Activated CD4-positive, alpha-beta T cell treated with anti-CD3 and anti-CD28 coated beads, Interleukin-2, amount 10 ng/mL, durations not matched to agents 24 days and 14 days (primary cell): ENCODE results near the gene PLXNA2. TPM values are rescaled to one million over a fixed set of nuclear protein-coding genes. Genes with fewer than 3 reads are reported as not detected.

Experiments
- DNase-seq: peaks from one replicate; pipeline ENCODE4 v3.0.0; 2022
- H3K27ac Mint-ChIP-seq: one replicate; pipeline ENCODE4 v1.8.0; 2022; ENCODE audit warnings: mild to moderate bottlenecking, mixed read lengths
- H3K27me3 Mint-ChIP-seq: one replicate; pipeline ENCODE4 v1.8.0; 2022; ENCODE audit warnings: mixed read lengths
- H3K36me3 Mint-ChIP-seq: one replicate; pipeline ENCODE4 v1.8.0; 2022; ENCODE audit warnings: low read depth, mild to moderate bottlenecking, mixed read lengths
- H3K4me1 Mint-ChIP-seq: one replicate; pipeline ENCODE4 v1.8.0; 2021; ENCODE audit warnings: mixed read lengths
- H3K4me3 Mint-ChIP-seq: one replicate; pipeline ENCODE4 v1.8.0; 2022; ENCODE audit warnings: mild to moderate bottlenecking, moderate library complexity, mixed read lengths
- H3K9me3 Mint-ChIP-seq: one replicate; pipeline ENCODE4 v1.8.0; 2021; ENCODE audit warnings: mixed read lengths
- intact Hi-C: fragments of 100-400 bp; cut with micrococcal nuclease; formaldehyde crosslinking; loops from one replicate; pipeline ENCODE4 v1.15.1; 2023
- total RNA-seq: library from RNA; stranded (reverse); gene quantifications from 2 replicates; pipeline ENCODE4 v1.2.3, GENCODE V29; 2022

Gene PLXNA2
- total RNA-seq, 1 donor from 2014 or later: not detected

DNA sequence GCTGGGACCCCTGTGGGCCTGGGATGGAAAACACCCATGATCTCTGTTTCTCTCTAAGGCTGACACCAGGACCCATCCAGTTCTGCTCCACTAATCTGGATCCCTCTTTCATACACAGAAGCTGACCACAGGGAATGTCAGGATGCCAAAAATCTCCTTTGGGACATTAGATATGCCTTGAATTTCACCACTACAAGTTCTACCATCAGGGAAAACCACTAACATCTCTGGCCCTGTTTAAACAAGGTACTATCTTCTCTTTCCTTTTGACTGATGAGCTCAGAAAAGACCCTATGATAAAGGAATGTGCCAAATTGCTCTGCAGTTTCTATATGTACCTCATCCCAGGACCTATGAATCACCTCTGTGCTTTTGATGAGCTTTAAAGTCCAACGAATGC is 10.2 kb upstream of the PLXNA2 start:
- H3K4me1 Mint-ChIP-seq: no peaks in the 10 kb centered on the region

DNA sequence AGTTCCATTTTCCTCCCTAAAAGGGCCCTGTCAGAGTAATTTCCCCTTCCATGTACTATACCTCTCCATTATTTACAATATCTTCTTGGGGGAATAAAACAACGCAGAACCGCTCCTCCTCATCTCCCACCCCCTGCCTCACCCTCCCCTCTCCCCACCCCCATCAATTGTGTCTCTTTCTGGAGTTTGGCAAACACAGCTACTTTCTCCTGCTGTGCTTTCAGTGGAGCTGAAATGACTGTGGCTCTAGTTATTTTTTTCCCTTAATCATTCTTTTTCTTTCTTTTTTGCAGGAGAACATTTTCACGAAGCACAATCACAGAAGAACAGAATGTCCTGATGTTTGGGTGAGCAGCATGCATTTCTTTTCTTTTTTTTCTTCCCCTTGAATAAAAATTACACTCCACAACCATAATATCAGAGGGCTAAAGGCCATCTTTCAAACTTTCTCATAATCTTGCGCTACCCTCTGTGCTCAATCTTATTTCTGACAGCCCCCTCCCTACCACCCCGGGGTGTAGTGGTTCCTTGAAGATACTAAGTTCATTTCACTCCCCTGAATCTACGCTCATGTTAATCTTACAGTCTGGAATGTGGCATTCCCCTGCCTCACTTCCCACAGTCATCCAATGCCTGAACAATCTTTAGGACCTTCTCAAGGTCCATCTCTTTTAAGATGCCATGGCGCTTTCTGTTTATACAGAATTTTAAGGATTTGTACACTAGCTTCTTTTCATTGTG is 8.8 kb upstream of the PLXNA2 start:
- no peak for DNase-seq
- H3K4me1 Mint-ChIP-seq: no peaks in the 10 kb centered on the region
- H3K27me3 Mint-ChIP-seq: peaks cover 17% of the 10 kb centered on the region
- no peaks in the 10 kb centered on the region for H3K36me3 Mint-ChIP-seq
- H3K9me3 Mint-ChIP-seq: no peaks in the 10 kb centered on the region
- intact Hi-C loops: no loop called here
- H3K4me3 Mint-ChIP-seq: no peak overlapping the region
- H3K27ac Mint-ChIP-seq: no peak overlapping the region

More for the DNA sequence above, 10.2 kb upstream of the PLXNA2 start:
- intact Hi-C loops: no loop called here
- Mint-ChIP-seq H3K9me3 (no peaks in the 10 kb centered on the region), H3K4me3 (no peak overlapping the region), H3K27me3 (peaks cover 18% of the 10 kb centered on the region), H3K36me3 (no peaks in the 10 kb centered on the region), H3K27ac (no peak overlapping the region)
- no peak for DNase-seq

DNA sequence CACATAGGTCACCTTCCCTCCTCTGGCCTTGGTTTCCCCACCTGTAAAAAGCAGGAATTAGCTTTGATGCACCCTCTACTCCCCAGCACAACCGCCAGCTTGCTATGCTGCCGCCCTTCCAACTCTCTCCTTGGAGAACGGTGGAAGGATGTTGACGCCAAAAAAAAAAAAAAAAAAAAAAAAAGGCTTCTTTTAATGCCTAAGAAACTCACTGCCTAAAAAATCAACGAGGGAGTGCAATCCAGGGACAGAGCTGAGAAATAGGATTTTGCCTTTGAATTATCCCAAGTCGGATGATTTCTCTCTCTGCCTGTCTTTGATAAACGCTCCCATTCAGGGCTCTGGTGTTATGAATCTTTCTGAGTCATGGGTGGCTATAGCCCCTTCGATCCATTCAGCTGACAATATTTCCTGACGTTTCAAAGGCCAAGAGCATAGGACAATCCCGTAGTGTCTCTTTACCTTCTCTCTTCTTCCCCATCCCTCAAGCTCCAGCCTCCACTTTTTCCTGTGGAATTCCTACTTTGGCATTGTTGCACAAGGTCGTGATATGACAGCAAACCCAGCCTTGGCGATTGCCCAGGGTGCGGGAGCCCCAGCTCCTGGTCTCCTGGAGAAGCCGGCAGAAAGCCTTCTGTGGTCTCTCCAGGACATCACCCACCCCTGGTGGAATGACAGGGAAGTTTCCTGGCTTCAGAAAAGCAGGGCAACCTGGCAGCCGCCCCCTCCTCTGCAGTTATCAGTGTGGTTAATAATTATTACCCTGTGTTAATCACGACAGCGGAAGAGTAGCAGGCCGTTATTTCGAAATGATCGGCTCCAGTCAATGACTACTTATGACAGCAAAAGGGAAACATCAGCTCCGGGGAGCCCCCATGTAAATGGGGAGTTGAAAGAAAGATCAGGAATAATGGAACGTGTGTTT is 8.0 kb upstream of the PLXNA2 start:
- intact Hi-C loops: no loop called here
- Mint-ChIP-seq H3K4me1 (no peaks in the 10 kb centered on the region), H3K27me3 (peaks cover 17% of the 10 kb centered on the region)

DNA sequence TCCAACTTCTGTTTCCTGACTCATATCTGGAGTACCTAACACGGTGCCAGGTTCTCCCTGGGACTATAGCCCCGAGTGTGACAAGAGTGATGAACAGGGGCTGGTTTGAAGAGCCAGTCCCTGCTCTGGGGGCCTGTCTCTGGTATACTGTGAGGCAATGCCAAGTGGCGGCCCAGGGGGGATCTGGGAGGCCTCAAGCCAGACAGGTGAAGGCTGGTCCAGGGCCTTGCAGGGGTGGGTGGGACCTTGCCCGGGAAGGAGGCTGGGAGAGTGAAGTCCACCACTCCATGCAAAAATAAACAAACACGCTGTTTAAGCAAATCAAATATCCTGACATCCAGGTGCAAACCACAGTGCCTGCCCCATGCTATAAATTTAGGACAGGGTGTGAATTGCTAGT is 6.8 kb upstream of the PLXNA2 start:
- DNase-seq: no peak
- Mint-ChIP-seq H3K27me3 (peaks cover 20% of the 10 kb centered on the region), H3K9me3 (no peaks in the 10 kb centered on the region), H3K27ac (no peak overlapping the region), H3K4me1 (no peaks in the 10 kb centered on the region), H3K36me3 (no peaks in the 10 kb centered on the region), H3K4me3 (no peak overlapping the region)
- intact Hi-C loops: no loop called here

More for the DNA sequence above, 8.0 kb upstream of the PLXNA2 start:
- Mint-ChIP-seq H3K4me3 (no peak overlapping the region), H3K36me3 (no peaks in the 10 kb centered on the region), H3K27ac (no peak overlapping the region), H3K9me3 (no peaks in the 10 kb centered on the region)
- DNase-seq: no peak

DNA sequence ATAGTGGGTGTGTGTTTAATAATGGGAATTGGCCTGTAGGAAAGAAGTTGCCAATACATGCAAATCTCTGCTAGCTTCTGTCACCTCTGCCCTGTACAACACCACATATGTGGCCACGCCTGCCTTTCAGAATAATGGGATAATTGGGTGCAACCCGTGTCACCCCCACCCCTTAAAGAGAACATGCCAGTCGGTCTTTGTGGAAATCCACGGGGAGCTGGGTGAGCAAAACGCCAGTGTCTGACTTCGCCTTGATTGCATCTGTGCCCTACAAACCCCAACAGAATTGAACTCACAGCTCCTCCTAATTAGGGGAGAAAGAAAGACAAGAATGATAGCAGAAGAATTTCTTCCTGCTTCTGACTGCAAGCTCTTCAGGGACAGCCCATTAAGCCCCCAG is 6.4 kb upstream of the PLXNA2 start:
- H3K4me3 Mint-ChIP-seq: no peak overlapping the region
- H3K9me3 Mint-ChIP-seq: no peaks in the 10 kb centered on the region
- no peaks in the 10 kb centered on the region for H3K4me1 Mint-ChIP-seq
- no peaks in the 10 kb centered on the region for H3K36me3 Mint-ChIP-seq
- no peak for DNase-seq
- peaks cover 22% of the 10 kb centered on the region for H3K27me3 Mint-ChIP-seq
- intact Hi-C loops: no loop called here
- H3K27ac Mint-ChIP-seq: no peak overlapping the region

DNA sequence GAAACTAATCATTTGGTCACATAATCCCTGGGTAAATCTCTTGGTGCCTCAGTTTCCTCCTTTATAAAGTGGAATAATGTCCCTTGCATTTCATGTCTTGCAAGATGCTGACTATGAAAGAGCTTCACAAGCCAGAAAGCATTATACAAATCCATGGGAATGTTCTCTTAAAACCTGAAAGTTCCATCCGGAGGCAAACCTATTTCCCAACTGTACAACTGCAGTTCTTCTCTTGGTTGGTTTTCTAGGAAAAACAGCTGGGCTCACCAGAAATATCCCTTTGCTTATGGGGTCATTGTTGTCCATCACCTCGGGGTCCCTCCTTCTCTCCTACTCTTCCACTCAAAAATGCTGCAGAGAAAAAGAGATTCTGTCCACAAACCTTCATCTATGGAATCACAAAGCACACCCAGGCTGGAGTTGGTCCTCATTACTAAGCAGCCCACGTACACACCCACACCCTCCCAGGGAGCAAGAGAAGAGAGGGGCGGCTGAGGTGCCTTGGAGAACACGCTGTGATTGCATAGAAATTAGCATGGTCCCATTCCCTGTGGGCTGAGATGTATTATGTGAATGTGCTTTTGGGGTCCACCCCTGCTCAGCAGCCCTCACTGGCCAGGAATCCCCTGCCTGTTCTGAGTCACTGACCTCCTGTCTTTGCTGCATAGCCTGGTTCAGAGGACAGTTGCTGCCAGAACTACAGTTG is 5.0 kb upstream of the PLXNA2 start:
- no peak overlapping the region for H3K27ac Mint-ChIP-seq
- no peak overlapping the region for H3K4me3 Mint-ChIP-seq
- intact Hi-C loops: loop anchor here (10.0 kb wide), 1 partner anchor 364 kb away; no protein-coding TSS in a partner anchor
- no peak for DNase-seq
- H3K4me1 Mint-ChIP-seq: peaks cover 10% of the 10 kb centered on the region
- H3K9me3 Mint-ChIP-seq: no peaks in the 10 kb centered on the region
- H3K36me3 Mint-ChIP-seq: no peaks in the 10 kb centered on the region
- peaks cover 29% of the 10 kb centered on the region for H3K27me3 Mint-ChIP-seq

DNA sequence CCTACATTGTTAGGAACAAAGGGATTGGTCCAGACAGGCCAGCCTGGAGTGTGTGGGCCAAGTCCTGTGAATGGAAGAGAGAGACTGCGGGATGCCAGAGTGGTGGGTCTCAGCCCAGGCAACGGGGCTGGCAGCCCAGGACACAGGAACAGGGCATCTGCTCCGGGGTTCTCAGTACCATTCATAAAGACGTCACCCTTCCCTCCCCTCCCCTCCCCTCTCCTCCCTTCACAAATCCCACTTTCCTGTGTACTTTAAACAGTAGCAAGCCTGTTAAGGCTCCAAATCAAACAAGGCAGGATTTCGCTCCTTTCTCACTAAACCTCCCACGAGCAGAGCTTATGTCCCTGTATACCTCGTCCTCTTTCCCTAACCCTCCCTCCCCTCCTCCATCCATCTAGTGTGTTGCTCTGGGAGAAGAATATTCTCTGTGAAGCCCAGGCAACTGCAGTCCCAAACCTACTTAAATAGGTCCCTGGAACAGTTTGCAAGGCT is 4.2 kb upstream of the PLXNA2 start:
- Mint-ChIP-seq H3K9me3 (no peaks in the 10 kb centered on the region), H3K27ac (no peak overlapping the region), H3K36me3 (no peaks in the 10 kb centered on the region), H3K4me3 (no peak overlapping the region), H3K27me3 (peaks cover 31% of the 10 kb centered on the region), H3K4me1 (peaks cover 10% of the 10 kb centered on the region)
- intact Hi-C loops: loop anchor here (10.0 kb wide), 1 partner anchor 364 kb away; no protein-coding TSS in a partner anchor
- DNase-seq: no peak

DNA sequence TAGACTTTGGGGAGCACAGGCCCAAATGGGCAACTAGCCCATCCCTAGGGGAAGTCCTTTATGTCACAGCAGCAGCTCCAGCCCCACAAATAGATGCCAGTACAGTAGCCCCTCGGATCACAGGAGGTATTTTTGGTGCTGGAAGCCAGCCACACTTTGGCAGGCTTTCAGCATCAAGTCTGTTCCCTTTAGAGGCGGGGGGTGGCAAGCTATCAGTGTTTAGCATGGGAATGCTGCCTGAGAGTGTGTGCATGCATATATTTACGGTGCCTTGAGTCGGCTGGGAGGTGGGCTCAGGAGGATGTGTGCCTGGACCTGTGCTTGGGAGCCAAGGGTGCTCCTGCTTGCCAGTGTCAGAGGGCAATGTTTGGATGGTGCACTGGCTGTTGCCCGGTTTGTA is 3.5 kb upstream of the PLXNA2 start:
- peaks cover 32% of the 10 kb centered on the region for H3K27me3 Mint-ChIP-seq
- H3K9me3 Mint-ChIP-seq: no peaks in the 10 kb centered on the region
- H3K36me3 Mint-ChIP-seq: no peaks in the 10 kb centered on the region
- no peak overlapping the region for H3K27ac Mint-ChIP-seq
- intact Hi-C loops: loop anchor here (10.0 kb wide), 1 partner anchor 363 kb away; no protein-coding TSS in a partner anchor
- no peak for DNase-seq
- no peak overlapping the region for H3K4me3 Mint-ChIP-seq
- peaks cover 10% of the 10 kb centered on the region for H3K4me1 Mint-ChIP-seq

DNA sequence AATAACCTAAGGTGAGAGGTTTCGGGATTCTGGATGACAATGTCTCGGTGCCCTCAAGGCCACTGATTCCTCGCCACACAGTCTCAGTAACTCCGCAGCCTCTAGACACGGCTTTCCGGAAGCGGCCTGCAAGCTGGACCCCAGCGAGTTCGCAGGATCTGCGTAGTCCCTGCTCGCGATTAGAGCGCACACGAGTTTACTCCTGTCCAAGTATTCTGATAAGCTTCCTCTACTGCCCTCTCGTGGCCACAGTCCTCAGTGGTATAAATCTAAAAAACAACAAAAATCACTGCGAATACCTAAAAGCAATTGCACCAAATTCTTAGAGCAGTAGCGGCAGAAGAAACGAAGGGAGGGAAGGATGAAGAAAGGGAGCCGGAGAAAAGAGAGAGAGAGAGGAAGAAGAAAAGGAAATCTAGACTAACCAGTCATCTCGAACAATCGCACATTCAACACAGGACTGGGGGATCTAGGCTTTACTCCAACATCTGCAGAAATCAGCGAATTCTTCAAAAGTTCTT is 1.1 kb upstream of the PLXNA2 start:
- no peaks in the 10 kb centered on the region for H3K9me3 Mint-ChIP-seq
- H3K4me3 Mint-ChIP-seq: peak overlapping the region; percentile 73
- peaks cover 10% of the 10 kb centered on the region for H3K4me1 Mint-ChIP-seq
- H3K36me3 Mint-ChIP-seq: no peaks in the 10 kb centered on the region
- intact Hi-C loops: loop anchor here (1.0 to 10.0 kb wide), 3 partner anchors 113 to 360 kb away; no protein-coding TSS in a partner anchor
- peaks cover 46% of the 10 kb centered on the region for H3K27me3 Mint-ChIP-seq
- no peak overlapping the region for H3K27ac Mint-ChIP-seq
- DNase-seq: peak; percentile 92

DNA sequence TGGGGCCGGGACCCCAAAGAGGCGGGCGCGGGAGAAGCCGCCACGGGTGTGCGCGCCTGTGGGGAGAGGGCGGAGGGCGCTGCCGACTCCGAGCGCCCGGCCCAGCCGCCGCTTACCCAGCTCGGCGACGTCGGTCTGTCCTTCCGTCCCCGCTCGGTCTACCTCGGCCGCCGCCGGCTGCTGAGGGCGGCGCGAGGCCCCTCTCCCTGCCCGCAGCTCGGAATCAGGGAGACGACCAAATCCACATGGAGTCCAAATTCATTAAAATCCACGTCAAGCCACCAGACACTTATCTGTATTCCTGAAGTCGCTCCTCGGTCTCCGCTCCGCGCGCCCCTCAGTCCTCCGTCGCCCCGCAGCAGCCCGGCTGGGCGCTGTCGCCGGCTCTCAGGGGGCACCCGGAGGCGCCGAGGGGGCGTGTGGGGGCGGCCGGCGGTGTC is 637 bp downstream of the PLXNA2 start:
- intact Hi-C loops: loop anchor here (10.0 kb wide), 1 partner anchor 359 kb away; no protein-coding TSS in a partner anchor
- peak; percentile 70 for DNase-seq
- Mint-ChIP-seq H3K36me3 (no peaks in the 10 kb centered on the region), H3K27ac (no peak overlapping the region), H3K9me3 (no peaks in the 10 kb centered on the region), H3K27me3 (peaks cover 59% of the 10 kb centered on the region), H3K4me3 (peak overlapping the region; percentile 85), H3K4me1 (peaks cover 12% of the 10 kb centered on the region)

DNA sequence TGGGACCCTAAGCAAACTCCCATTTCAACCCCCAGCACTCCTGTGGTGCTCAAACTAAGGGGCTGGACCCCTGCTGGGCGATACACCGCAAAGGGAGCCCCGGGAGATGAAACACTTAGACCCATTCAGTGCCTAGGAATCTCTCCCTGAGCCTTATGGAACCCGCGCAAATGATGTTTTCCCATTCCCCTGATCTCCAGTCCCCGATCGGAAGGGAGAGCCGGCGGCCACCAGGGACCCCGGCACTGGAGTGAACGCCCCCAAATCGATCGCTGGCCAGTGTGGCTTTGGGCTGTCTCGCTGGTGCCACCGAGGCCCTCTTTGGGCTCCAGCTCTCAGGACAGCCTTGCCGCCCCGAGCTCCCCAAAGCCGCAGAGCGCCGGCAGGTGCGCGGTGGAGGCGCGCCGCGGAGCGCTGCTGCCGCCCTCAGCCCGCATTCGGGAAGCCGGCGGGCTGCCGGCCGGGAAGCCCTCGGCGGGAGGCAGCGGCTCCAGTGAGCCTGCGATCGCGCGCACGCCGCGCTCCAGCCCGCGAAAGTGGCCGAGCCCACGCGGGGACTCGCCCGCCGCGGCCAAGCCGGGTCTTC is 1.1 kb downstream of the PLXNA2 start:
- H3K4me3 Mint-ChIP-seq: peak overlapping the region; percentile 56
- H3K4me1 Mint-ChIP-seq: peaks cover 12% of the 10 kb centered on the region
- peak; percentile 61 for DNase-seq
- peaks cover 64% of the 10 kb centered on the region for H3K27me3 Mint-ChIP-seq
- no peaks in the 10 kb centered on the region for H3K36me3 Mint-ChIP-seq
- H3K27ac Mint-ChIP-seq: no peak overlapping the region
- intact Hi-C loops: loop anchor here (10.0 kb wide), 1 partner anchor 358 kb away; no protein-coding TSS in a partner anchor
- no peaks in the 10 kb centered on the region for H3K9me3 Mint-ChIP-seq

DNA sequence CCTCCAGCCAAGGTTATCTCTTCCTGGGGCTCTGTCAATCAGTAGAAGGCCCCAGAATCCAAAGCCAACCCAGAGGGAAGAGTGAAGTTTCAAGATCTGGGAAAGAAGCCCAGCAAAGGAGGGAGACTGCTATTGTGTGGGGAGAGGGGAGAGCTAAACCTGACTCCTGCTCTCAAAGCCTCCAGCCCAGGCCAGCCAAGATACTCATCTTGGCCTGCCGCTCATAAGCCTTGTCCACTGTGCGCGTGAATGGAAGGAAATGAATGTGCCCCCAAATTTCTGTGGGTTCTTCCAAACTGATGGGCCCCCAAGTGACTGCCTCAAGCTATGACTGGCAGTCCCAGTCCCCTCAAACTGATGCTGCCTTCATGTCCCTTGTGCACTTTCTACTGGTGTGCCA is 2.0 kb downstream of the PLXNA2 start:
- peaks cover 71% of the 10 kb centered on the region for H3K27me3 Mint-ChIP-seq
- no peak overlapping the region for H3K27ac Mint-ChIP-seq
- H3K4me3 Mint-ChIP-seq: peak overlapping the region; percentile 56
- DNase-seq: no peak
- no peaks in the 10 kb centered on the region for H3K36me3 Mint-ChIP-seq
- H3K4me1 Mint-ChIP-seq: peaks cover 12% of the 10 kb centered on the region
- intact Hi-C loops: loop anchor here (10.0 kb wide), 1 partner anchor 357 kb away; no protein-coding TSS in a partner anchor
- H3K9me3 Mint-ChIP-seq: no peaks in the 10 kb centered on the region

DNA sequence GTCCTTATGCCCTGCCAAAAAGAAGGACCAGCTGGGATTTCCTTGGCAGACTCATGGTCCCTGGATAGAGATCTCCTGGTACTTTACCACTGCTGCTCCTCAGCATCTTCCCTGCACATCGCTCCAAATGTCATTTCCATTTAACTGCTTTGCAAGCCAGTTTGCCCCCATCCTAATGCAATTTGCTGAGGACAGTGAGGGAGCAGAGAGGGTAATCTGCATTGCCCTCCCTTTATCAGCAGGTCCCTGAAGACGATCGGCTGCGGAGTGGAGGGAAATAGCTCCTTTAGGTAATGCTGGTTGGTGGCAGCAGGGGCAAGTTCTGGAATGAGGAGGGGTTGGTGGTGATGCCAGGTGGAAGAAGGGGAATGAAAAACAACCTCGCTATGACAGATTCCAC is 2.7 kb downstream of the PLXNA2 start:
- Mint-ChIP-seq H3K4me1 (peaks cover 15% of the 10 kb centered on the region), H3K27me3 (peaks cover 75% of the 10 kb centered on the region), H3K9me3 (no peaks in the 10 kb centered on the region), H3K36me3 (no peaks in the 10 kb centered on the region), H3K27ac (no peak overlapping the region), H3K4me3 (no peak overlapping the region)
- DNase-seq: no peak
- intact Hi-C loops: loop anchor here (10.0 kb wide), 1 partner anchor 357 kb away; no protein-coding TSS in a partner anchor
